ENCODE results near the gene RUNX1. TPM values are rescaled to one million over a fixed set of nuclear protein-coding genes. Genes with fewer than 3 reads are reported as not detected.

RUNX1 gene
- total RNA-seq, 1 experiment from 2014 or later, result 55.2 TPM

- Histone ChIP-seq H4K20me1 (ENCODE audit: low read length) (peaks cover 6% of the 10 kb centered on the region; the same call in 1 of the 2 replicates), H2AFZ (ENCODE audit: low read length) (no peak overlapping the region), H3K4me1 (ENCODE audit: insufficient read depth, low read length) (0 out of 2 replicates have a peak, but pooled peaks cover 3% of the 10 kb centered on the region), H3K9me2 (replicated peaks; ENCODE audit: low read length) (no peaks in the 10 kb centered on the region), H3K9me3 (ENCODE audit: low read length) (no peaks in the 10 kb centered on the region), H3K9ac (ENCODE audit: low read length) (no peak overlapping the region), H3K36me3 (ENCODE audit: low read depth, low read length) (peaks cover 7% of the 10 kb centered on the region), H3K4me2 (ENCODE audit: low read length) (no peak overlapping the region), H3K79me2 (ENCODE audit: low read length) (peaks cover 73% of the 10 kb centered on the region), H3K27ac (ENCODE audit: low read length) (no peak overlapping the region), H3K27me3 (ENCODE audit: low read length) (no peaks in the 10 kb centered on the region), H3K4me3 (ENCODE audit: low read length) (no peak overlapping the region), H3F3A (ENCODE audit: low read length, unreplicated experiment) (no peaks in the 10 kb centered on the region)
- ChIA-PET CTCF (no interaction called here), POLR2A (ENCODE audit: unreplicated experiment) (no interaction called here)
- no peak for TF ChIP-seq CTCF (conservative IDR thresholded peaks at IDR 0.05; ENCODE audit: low read depth, low read length)
- TF ChIP-seq EZH2phosphoT487 (IDR thresholded peaks at IDR 0.05; ENCODE audit: borderline replicate concordance, low read length), result no peak
- no peak for TF ChIP-seq EZH2 (IDR thresholded peaks at IDR 0.05; ENCODE audit: low read length, unreplicated experiment)
- BruUV-seq (replicated peaks), result no TSS peak
- intact Hi-C loops (cut with micrococcal nuclease), result no loop called here
- DNase-seq (no peak), ATAC-seq (peak; percentile 59)
Measured at GRCh38 chr21:35005077-35005476, 44.0 kb downstream of the RUNX1 start.

GRCh38 chr21:35004314-35004713 lies 44.8 kb downstream of the RUNX1 start:
- H3K4me1 ChIP-seq (ENCODE audit: insufficient read depth, low read length), result 0 out of 2 replicates have a peak, but pooled peaks cover 3% of the 10 kb centered on the region
- H3K9ac ChIP-seq (ENCODE audit: low read length), result no peak overlapping the region
- no peak overlapping the region for H2AFZ ChIP-seq (ENCODE audit: low read length)
- ChIA-PET POLR2A (ENCODE audit: unreplicated experiment) (no interaction called here), CTCF (no interaction called here)
- intact Hi-C loops (cut with micrococcal nuclease), result no loop called here
- no TSS peak for BruUV-seq (replicated peaks)
- no peaks in the 10 kb centered on the region for H3F3A ChIP-seq (ENCODE audit: low read length, unreplicated experiment)
- no peak for DNase-seq
- H4K20me1 ChIP-seq (ENCODE audit: low read length), result peaks cover 6% of the 10 kb centered on the region; the same call in 1 of the 2 replicates
- ATAC-seq, result no peak
- no peaks in the 10 kb centered on the region for H3K9me2 ChIP-seq (replicated peaks; ENCODE audit: low read length)
- H3K36me3 ChIP-seq (ENCODE audit: low read depth, low read length), result peaks cover 8% of the 10 kb centered on the region
- H3K4me3 ChIP-seq (ENCODE audit: low read length), result no peak overlapping the region
- H3K27ac ChIP-seq (ENCODE audit: low read length), result no peak overlapping the region
- H3K27me3 ChIP-seq (ENCODE audit: low read length), result no peaks in the 10 kb centered on the region
- H3K4me2 ChIP-seq (ENCODE audit: low read length), result no peak overlapping the region
- H3K79me2 ChIP-seq (ENCODE audit: low read length), result peaks cover 72% of the 10 kb centered on the region
- no peaks in the 10 kb centered on the region for H3K9me3 ChIP-seq (ENCODE audit: low read length)
- TF ChIP-seq EZH2 (IDR thresholded peaks at IDR 0.05; ENCODE audit: low read length, unreplicated experiment) (no peak), EZH2phosphoT487 (IDR thresholded peaks at IDR 0.05; ENCODE audit: borderline replicate concordance, low read length) (no peak), CTCF (conservative IDR thresholded peaks at IDR 0.05; ENCODE audit: low read depth, low read length) (no peak)

GRCh38 chr21:35002879-35003722 lies 46.0 kb downstream of the RUNX1 start:
- ChIA-PET CTCF (interaction anchor here (0.6 kb wide), 1 partner anchor 37 kb away, joined by 4 read pairs; no protein-coding TSS in a partner anchor), POLR2A (ENCODE audit: unreplicated experiment) (no interaction called here)
- Histone ChIP-seq H4K20me1 (ENCODE audit: low read length) (peaks cover 6% of the 10 kb centered on the region; the same call in 1 of the 2 replicates), H3K27me3 (ENCODE audit: low read length) (no peaks in the 10 kb centered on the region), H3K79me2 (ENCODE audit: low read length) (peaks cover 68% of the 10 kb centered on the region), H3K27ac (ENCODE audit: low read length) (no peak overlapping the region), H3K9me3 (ENCODE audit: low read length) (no peaks in the 10 kb centered on the region), H3K4me1 (ENCODE audit: insufficient read depth, low read length) (0 out of 2 replicates have a peak, but pooled peaks cover 3% of the 10 kb centered on the region), H2AFZ (ENCODE audit: low read length) (no peak overlapping the region), H3K36me3 (ENCODE audit: low read depth, low read length) (peaks cover 11% of the 10 kb centered on the region), H3K9me2 (replicated peaks; ENCODE audit: low read length) (no peaks in the 10 kb centered on the region), H3F3A (ENCODE audit: low read length, unreplicated experiment) (no peaks in the 10 kb centered on the region), H3K9ac (ENCODE audit: low read length) (no peak overlapping the region), H3K4me3 (ENCODE audit: low read length) (no peak overlapping the region), H3K4me2 (ENCODE audit: low read length) (no peak overlapping the region)
- no peak for DNase-seq
- no TSS peak for BruUV-seq (replicated peaks)
- intact Hi-C loops (cut with micrococcal nuclease), result no loop called here
- TF ChIP-seq EZH2 (IDR thresholded peaks at IDR 0.05; ENCODE audit: low read length, unreplicated experiment) (no peak), CTCF (conservative IDR thresholded peaks at IDR 0.05; ENCODE audit: low read depth, low read length) (no peak), EZH2phosphoT487 (IDR thresholded peaks at IDR 0.05; ENCODE audit: borderline replicate concordance, low read length) (no peak)
- no peak for ATAC-seq
